OCI-LY3 (cell line): ENCODE measurements around the gene ASS1.

Experiments
- H2AFZ ChIP-seq: fragments of 200-600, 300-600 bp; shearing (Covaris generic); 2 replicates; pipeline ENCODE4 v1.6.0; 2014; ENCODE audit warnings: antibody characterized with exemption, low read depth, low read length
- H3K27ac ChIP-seq: fragments of 200-600, 300-600 bp; sonication (generic); 2 replicates; pipeline ENCODE4 v1.5.1; 2014; ENCODE audit warnings: mild to moderate bottlenecking, low read length, moderate library complexity, mixed read lengths
- H3K27me3 ChIP-seq: fragments of 200-600, 300-600 bp; sonication (generic); 2 replicates; pipeline ENCODE4 v1.6.1; 2014; ENCODE audit warnings: low read depth, low read length, mixed read lengths
- H3K36me3 ChIP-seq: fragments of 200-600, 300-600 bp; sonication (generic); replicated peaks from 2 replicates; pipeline ENCODE3; 2014; ENCODE audit warnings: low read depth, low read length, mixed read lengths
- H3K4me1 ChIP-seq: fragments of 300-600, 200-600 bp; sonication (generic); 2 replicates; pipeline ENCODE4 v1.6.1; 2014; ENCODE audit warnings: low read length, mixed read lengths
- H3K4me2 ChIP-seq: fragments of 200-600, 300-600 bp; sonication (generic); 2 replicates; pipeline ENCODE4 v1.6.1; 2014; ENCODE audit warnings: low read length, mixed read lengths
- H3K4me3 ChIP-seq: fragments of 300-600, 200-600 bp; sonication (generic); 2 replicates; pipeline ENCODE4 v1.5.1; 2014; ENCODE audit warnings: antibody characterized with exemption, mild to moderate bottlenecking, low read length, moderate library complexity
- H3K79me2 ChIP-seq: fragments of 300-600, 200-600 bp; shearing (Covaris generic); 2 replicates; pipeline ENCODE4 v1.6.1; 2014; ENCODE audit warnings: mild to moderate bottlenecking, low read length, mixed read lengths
- H3K9ac ChIP-seq: fragments of 300-600, 200-600 bp; shearing (Covaris generic); 2 replicates; pipeline ENCODE4 v1.6.0; 2014; ENCODE audit warnings: mild to moderate bottlenecking, low read length, moderate library complexity
- H3K9me3 ChIP-seq: fragments of 200-600, 300-600 bp; shearing (Covaris generic); 2 replicates; pipeline ENCODE4 v1.6.1; 2014; ENCODE audit warnings: low read length, mixed read lengths; ENCODE audit not compliant: insufficient read depth
- H4K20me1 ChIP-seq: fragments of 200-600, 300-600 bp; sonication (generic); 2 replicates; pipeline ENCODE4 v1.6.1; 2016; ENCODE audit warnings: low read length, mixed read lengths; ENCODE audit not compliant: insufficient read depth
- CTCF ChIP-seq: fragments of 200-600, 300-600 bp; sonication (generic); IDR thresholded peaks from 2 replicates; pipeline ENCODE4 v1.5.1; 2014; ENCODE audit warnings: antibody characterized with exemption, low read length, low read depth
- EZH2phosphoT487 ChIP-seq: fragments of 200-600 bp; shearing (Covaris generic); IDR thresholded peaks from 2 replicates; pipeline ENCODE4 v1.6.1; 2018; ENCODE audit warnings: antibody characterized with exemption, mixed run types, low read depth

The ASS1 gene

GRCh38 chr9:130535818-130536521 is 91.2 kb downstream of the ASS1 start:
- H2AFZ ChIP-seq = no peak overlapping the region
- H3K9me3 ChIP-seq = no peaks in the 10 kb centered on the region
- H3K4me3 ChIP-seq = no peak overlapping the region
- no peaks in the 10 kb centered on the region for H3K79me2 ChIP-seq
- TF ChIP-seq CTCF (no peak), EZH2phosphoT487 (no peak)
- peaks cover 7% of the 10 kb centered on the region for H3K4me1 ChIP-seq
- no peaks in the 10 kb centered on the region for H4K20me1 ChIP-seq
- no peak overlapping the region for H3K27ac ChIP-seq
- no peak overlapping the region for H3K9ac ChIP-seq
- peaks cover 18% of the 10 kb centered on the region for H3K27me3 ChIP-seq
- H3K4me2 ChIP-seq = no peak overlapping the region
- no peaks in the 10 kb centered on the region for H3K36me3 ChIP-seq

GRCh38 chr9:130536701-130537107 is 91.9 kb downstream of the ASS1 start:
- no peak for TF ChIP-seq EZH2phosphoT487
- TF ChIP-seq CTCF = no peak
- H3K4me3 ChIP-seq = no peak overlapping the region
- no peaks in the 10 kb centered on the region for H3K36me3 ChIP-seq
- H3K4me1 ChIP-seq = peaks cover 11% of the 10 kb centered on the region
- no peak overlapping the region for H3K27ac ChIP-seq
- H3K27me3 ChIP-seq = peaks cover 18% of the 10 kb centered on the region
- H3K79me2 ChIP-seq = no peaks in the 10 kb centered on the region
- no peaks in the 10 kb centered on the region for H4K20me1 ChIP-seq
- no peak overlapping the region for H3K4me2 ChIP-seq
- H3K9me3 ChIP-seq = no peaks in the 10 kb centered on the region
- H3K9ac ChIP-seq = no peak overlapping the region
- H2AFZ ChIP-seq = no peak overlapping the region

GRCh38 chr9:130537346-130538050 is 92.7 kb downstream of the ASS1 start:
- Histone ChIP-seq H3K9me3 (no peaks in the 10 kb centered on the region), H3K36me3 (no peaks in the 10 kb centered on the region), H3K4me3 (no peak overlapping the region), H2AFZ (no peak overlapping the region), H3K4me2 (no peak overlapping the region), H3K9ac (no peak overlapping the region), H4K20me1 (no peaks in the 10 kb centered on the region), H3K27ac (no peak overlapping the region), H3K27me3 (peaks cover 18% of the 10 kb centered on the region), H3K4me1 (peaks cover 19% of the 10 kb centered on the region), H3K79me2 (no peaks in the 10 kb centered on the region)
- TF ChIP-seq EZH2phosphoT487 (no peak), CTCF (no peak)

- Histone ChIP-seq H3K4me2 (no peak overlapping the region), H3K4me1 (peaks cover 40% of the 10 kb centered on the region), H4K20me1 (no peaks in the 10 kb centered on the region), H3K9ac (no peak overlapping the region), H3K79me2 (no peaks in the 10 kb centered on the region), H3K9me3 (no peaks in the 10 kb centered on the region), H3K36me3 (no peaks in the 10 kb centered on the region), H3K27me3 (peaks cover 18% of the 10 kb centered on the region), H3K27ac (no peak overlapping the region), H2AFZ (no peak overlapping the region), H3K4me3 (no peak overlapping the region)
- no peak for TF ChIP-seq CTCF
- no peak for TF ChIP-seq EZH2phosphoT487
Measured at GRCh38 chr9:130539420-130540223, 94.9 kb downstream of the ASS1 start.
